Measurements from ENCODE around the gene ATF7. TPM values are rescaled to one million over a fixed set of nuclear protein-coding genes. Genes with fewer than 3 reads are reported as not detected.

The ATF7 gene
- total RNA-seq, 4 donors from 2014 or later, result 14.2 to 29.7 (median 26.8) TPM

- H3K4me1 ChIP-seq, result peaks cover 6 to 16% (median 9%) of the 10 kb centered on the region in 4 donors
- in situ Hi-C loops (cut with MboI; ENCODE audit: low pct_ligation_motif_present in 1 of 4, low pct_unique_long_range_greater_than_20kb in 1 of 4, low sequenced_read_pairs in 3 of 4), result loop anchor here (5.0 to 10.0 kb wide), 3 partner anchors 129 to 134 kb away; partner anchors contain the start of gene ATP5MC2 (in 3 of the 4)
- no peaks in the 10 kb centered on the region for H3K9me3 ChIP-seq
- intact Hi-C loops (cut with DNase I; ENCODE audit: low total_unique reads), result loop anchor here (5.0 to 10.0 kb wide), 2 partner anchors 81 to 134 kb away; partner anchors contain the start of genes ATF7 and ATP5MC2
- 25 to 83% methylated on average over 1 to 5 of the region's 5 CpGs for WGBS, 2 donors (ENCODE audit: low coverage in 1 of 2)
- TF ChIP-seq CTCF (IDR thresholded peaks at IDR 0.05) (peak; percentile 69 to 95 (median 81)), POLR2AphosphoS5 (IDR thresholded peaks at IDR 0.05) (no peak)
- H3K27ac ChIP-seq, result peak overlapping the region; percentile 20 to 68 (median 55)
- peaks cover 0 to 22% (median 10%) of the 10 kb centered on the region in 4 donors for H3K36me3 ChIP-seq
- H3K27me3 ChIP-seq, result no peaks in the 10 kb centered on the region
- peak; percentile 51 for DNase-seq
- H3K4me3 ChIP-seq, result no peak overlapping the region
Measured at GRCh38 chr12:53543539-53543938, 82.6 kb downstream of the ATF7 start.

GRCh38 chr12:53539526-53539925, 86.7 kb downstream of the ATF7 start:
- H3K4me3 ChIP-seq, result no peak overlapping the region
- H3K4me1 ChIP-seq, result peaks cover 14 to 28% (median 18%) of the 10 kb centered on the region in 4 donors
- peaks cover 0 to 50% (median 20%) of the 10 kb centered on the region in 4 donors for H3K36me3 ChIP-seq
- in situ Hi-C loops (cut with MboI; ENCODE audit: low pct_ligation_motif_present in 1 of 4, low pct_unique_long_range_greater_than_20kb in 1 of 4, low sequenced_read_pairs in 3 of 4), result no loop called here
- no peak for DNase-seq
- H3K27ac ChIP-seq, result peak overlapping the region; percentile 78 to 88 (median 79)
- intact Hi-C loops (cut with DNase I; ENCODE audit: low total_unique reads), result no loop called here
- WGBS, 2 donors (ENCODE audit: low coverage in 1 of 2), result 97 to 100% methylated on average over 1 to 3 of the region's 3 CpGs
- no peaks in the 10 kb centered on the region for H3K9me3 ChIP-seq
- H3K27me3 ChIP-seq, result no peaks in the 10 kb centered on the region
- TF ChIP-seq POLR2A (IDR thresholded peaks at IDR 0.05), result no peak

GRCh38 chr12:53538209-53538689, 87.9 kb downstream of the ATF7 start:
- intact Hi-C loops (cut with DNase I; ENCODE audit: low total_unique reads) (no loop called here), in situ Hi-C loops (cut with MboI; ENCODE audit: low pct_ligation_motif_present in 1 of 4, low pct_unique_long_range_greater_than_20kb in 1 of 4, low sequenced_read_pairs in 3 of 4) (no loop called here)
- peak; percentile 48 for DNase-seq
- no peaks in the 10 kb centered on the region for H3K27me3 ChIP-seq
- peak; percentile 24 to 71 (median 34) for TF ChIP-seq POLR2AphosphoS5 (IDR thresholded peaks at IDR 0.05)
- TF ChIP-seq EP300 (IDR thresholded peaks at IDR 0.05; ENCODE audit: low read depth), result peak; percentile 53
- TF ChIP-seq POLR2A (IDR thresholded peaks at IDR 0.05), result no peak
- peaks cover 0 to 63% (median 26%) of the 10 kb centered on the region in 4 donors for H3K36me3 ChIP-seq
- H3K4me1 ChIP-seq, result peaks cover 14 to 23% (median 18%) of the 10 kb centered on the region in 4 donors
- H3K4me3 ChIP-seq, result no peak overlapping the region
- 17 to 24% methylated on average over 1 of the region's 1 CpG for WGBS, 2 donors (ENCODE audit: low coverage in 1 of 2)
- H3K9me3 ChIP-seq, result no peaks in the 10 kb centered on the region
- peak overlapping the region; percentile 78 to 88 (median 79) for H3K27ac ChIP-seq

GRCh38 chr12:53536962-53537361, 89.2 kb downstream of the ATF7 start:
- Histone ChIP-seq H3K4me1 (peaks cover 14 to 23% (median 18%) of the 10 kb centered on the region in 4 donors), H3K9me3 (no peaks in the 10 kb centered on the region), H3K4me3 (no peak overlapping the region), H3K27me3 (no peaks in the 10 kb centered on the region), H3K36me3 (peaks cover 0 to 65% (median 29%) of the 10 kb centered on the region in 4 donors), H3K27ac (peak overlapping the region in 3 of 4 donors; percentile 78 to 88 (median 78))
- WGBS, 2 donors (ENCODE audit: low coverage in 1 of 2), result 83 to 91% methylated on average over 3 of the region's 3 CpGs
- DNase-seq, result no peak
- TF ChIP-seq CTCF (IDR thresholded peaks at IDR 0.05) (no peak), EP300 (IDR thresholded peaks at IDR 0.05; ENCODE audit: low read depth) (no peak), POLR2A (IDR thresholded peaks at IDR 0.05) (no peak), POLR2AphosphoS5 (IDR thresholded peaks at IDR 0.05) (no peak)
- in situ Hi-C loops (cut with MboI; ENCODE audit: low pct_ligation_motif_present in 1 of 4, low pct_unique_long_range_greater_than_20kb in 1 of 4, low sequenced_read_pairs in 3 of 4) (no loop called here), intact Hi-C loops (cut with DNase I; ENCODE audit: low total_unique reads) (no loop called here)

- Histone ChIP-seq H3K9me3 (no peaks in the 10 kb centered on the region), H3K4me1 (peaks cover 6 to 11% (median 10%) of the 10 kb centered on the region in 4 donors), H3K27ac (no peak overlapping the region), H3K4me3 (no peak overlapping the region), H3K36me3 (peaks cover 0 to 71% (median 36%) of the 10 kb centered on the region in 4 donors), H3K27me3 (no peaks in the 10 kb centered on the region)
- DNase-seq, result no peak
- 69 to 100% methylated on average over 1 to 2 of the region's 2 CpGs for WGBS, 2 donors (ENCODE audit: low coverage in 1 of 2)
- TF ChIP-seq EP300 (IDR thresholded peaks at IDR 0.05; ENCODE audit: low read depth) (no peak), POLR2A (IDR thresholded peaks at IDR 0.05) (no peak), POLR2AphosphoS5 (IDR thresholded peaks at IDR 0.05) (no peak), CTCF (IDR thresholded peaks at IDR 0.05) (no peak)
- intact Hi-C loops (cut with DNase I; ENCODE audit: low total_unique reads) (no loop called here), in situ Hi-C loops (cut with MboI; ENCODE audit: low pct_ligation_motif_present in 1 of 4, low pct_unique_long_range_greater_than_20kb in 1 of 4, low sequenced_read_pairs in 3 of 4) (no loop called here)
Measured at GRCh38 chr12:53533471-53533870, 92.7 kb downstream of the ATF7 start.
